ENCODE results near the gene AMBRA1.

DNA sequence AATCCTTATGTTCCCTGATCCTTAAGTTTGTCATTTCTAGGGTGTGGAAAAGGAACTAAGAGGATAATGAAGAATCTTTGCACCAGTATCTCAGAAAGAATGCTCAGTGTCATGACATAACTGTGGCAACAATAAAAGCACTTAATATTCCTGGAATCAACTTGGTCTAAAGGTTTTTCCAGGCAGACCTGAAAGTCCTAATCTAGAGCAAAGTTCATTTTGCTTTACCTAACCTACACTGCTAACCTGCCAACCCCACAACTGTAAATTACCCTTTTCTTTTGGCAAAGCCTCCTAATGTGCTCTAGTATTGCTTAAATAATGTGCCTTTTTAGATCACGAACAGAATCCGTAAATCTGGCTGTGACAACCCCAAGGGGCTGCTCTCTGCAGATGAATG, 82.5 kb downstream of the AMBRA1 start:
- TF ChIP-seq, protein P1, sequence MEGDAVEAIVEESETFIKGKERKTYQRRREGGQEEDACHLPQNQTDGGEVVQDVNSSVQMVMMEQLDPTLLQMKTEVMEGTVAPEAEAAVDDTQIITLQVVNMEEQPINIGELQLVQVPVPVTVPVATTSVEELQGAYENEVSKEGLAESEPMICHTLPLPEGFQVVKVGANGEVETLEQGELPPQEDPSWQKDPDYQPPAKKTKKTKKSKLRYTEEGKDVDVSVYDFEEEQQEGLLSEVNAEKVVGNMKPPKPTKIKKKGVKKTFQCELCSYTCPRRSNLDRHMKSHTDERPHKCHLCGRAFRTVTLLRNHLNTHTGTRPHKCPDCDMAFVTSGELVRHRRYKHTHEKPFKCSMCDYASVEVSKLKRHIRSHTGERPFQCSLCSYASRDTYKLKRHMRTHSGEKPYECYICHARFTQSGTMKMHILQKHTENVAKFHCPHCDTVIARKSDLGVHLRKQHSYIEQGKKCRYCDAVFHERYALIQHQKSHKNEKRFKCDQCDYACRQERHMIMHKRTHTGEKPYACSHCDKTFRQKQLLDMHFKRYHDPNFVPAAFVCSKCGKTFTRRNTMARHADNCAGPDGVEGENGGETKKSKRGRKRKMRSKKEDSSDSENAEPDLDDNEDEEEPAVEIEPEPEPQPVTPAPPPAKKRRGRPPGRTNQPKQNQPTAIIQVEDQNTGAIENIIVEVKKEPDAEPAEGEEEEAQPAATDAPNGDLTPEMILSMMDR (conservative IDR thresholded peaks at IDR 0.05; ENCODE audit: low read depth, low read length), result no peak
- no peak for TF ChIP-seq EZH2 (IDR thresholded peaks at IDR 0.05; ENCODE audit: low read length, unreplicated experiment)
